GM12892 (cell line): Measurements from ENCODE around the gene SHISAL2B.

Experiments used
- POLR2A ChIP-seq: IDR thresholded peaks from 2 replicates; pipeline ENCODE4 v1.6.1; 2011; ENCODE audit warnings: low read depth, low read length, control low read depth
- POLR2AphosphoS5 ChIP-seq: IDR thresholded peaks from 2 replicates; pipeline ENCODE4 v1.6.1; 2011; ENCODE audit warnings: low read depth, low read length, control low read depth
- TAF1 ChIP-seq: IDR thresholded peaks from 2 replicates; pipeline ENCODE4 v1.6.1; 2011; ENCODE audit warnings: low read depth, mild to moderate bottlenecking, control low read depth, low read length, borderline replicate concordance

- TF ChIP-seq POLR2A (no peak), POLR2AphosphoS5 (no peak), TAF1 (no peak)
Observed at GRCh38 chr5:64690104-64690416, 243 bp upstream of the SHISAL2B start.
